C4-2B (cell line): Measurements from ENCODE around the gene CYTH4.

Experiments
- ZFX ChIP-seq: fragments of 450-650 bp; IDR thresholded peaks from 2 replicates; pipeline ENCODE4 v1.6.1; 2017
- TF ChIP-seq, protein P1 (sequence below): fragments of 450-650 bp; conservative IDR thresholded peaks from 2 replicates; pipeline ENCODE4 v1.5.1; 2017; ENCODE audit warnings: mild to moderate bottlenecking

DNA sequence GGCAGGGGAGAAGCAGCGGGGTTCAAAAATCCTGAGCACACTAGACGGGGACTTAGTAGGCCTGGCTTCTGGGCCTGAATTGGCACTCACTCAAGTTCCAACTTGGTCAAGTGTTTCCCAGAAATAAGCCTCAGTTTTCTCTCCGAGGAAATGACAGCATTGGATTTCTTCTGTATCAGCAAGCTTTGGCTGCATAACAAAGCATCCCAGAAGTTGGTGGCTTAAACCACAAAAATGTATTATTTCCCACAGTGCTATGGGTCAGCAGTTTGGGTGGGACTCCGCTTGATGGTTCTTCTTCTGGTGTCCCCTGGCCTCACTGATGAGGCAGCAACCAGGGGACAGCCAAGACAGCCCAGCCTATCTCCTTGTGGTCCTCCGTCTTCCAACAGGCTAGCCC is 1.6 kb upstream of the CYTH4 start:
- TF ChIP-seq, protein P1, sequence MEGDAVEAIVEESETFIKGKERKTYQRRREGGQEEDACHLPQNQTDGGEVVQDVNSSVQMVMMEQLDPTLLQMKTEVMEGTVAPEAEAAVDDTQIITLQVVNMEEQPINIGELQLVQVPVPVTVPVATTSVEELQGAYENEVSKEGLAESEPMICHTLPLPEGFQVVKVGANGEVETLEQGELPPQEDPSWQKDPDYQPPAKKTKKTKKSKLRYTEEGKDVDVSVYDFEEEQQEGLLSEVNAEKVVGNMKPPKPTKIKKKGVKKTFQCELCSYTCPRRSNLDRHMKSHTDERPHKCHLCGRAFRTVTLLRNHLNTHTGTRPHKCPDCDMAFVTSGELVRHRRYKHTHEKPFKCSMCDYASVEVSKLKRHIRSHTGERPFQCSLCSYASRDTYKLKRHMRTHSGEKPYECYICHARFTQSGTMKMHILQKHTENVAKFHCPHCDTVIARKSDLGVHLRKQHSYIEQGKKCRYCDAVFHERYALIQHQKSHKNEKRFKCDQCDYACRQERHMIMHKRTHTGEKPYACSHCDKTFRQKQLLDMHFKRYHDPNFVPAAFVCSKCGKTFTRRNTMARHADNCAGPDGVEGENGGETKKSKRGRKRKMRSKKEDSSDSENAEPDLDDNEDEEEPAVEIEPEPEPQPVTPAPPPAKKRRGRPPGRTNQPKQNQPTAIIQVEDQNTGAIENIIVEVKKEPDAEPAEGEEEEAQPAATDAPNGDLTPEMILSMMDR: no peak
- TF ChIP-seq ZFX: no peak
